Measurements from ENCODE around the gene KSR1. TPM values are rescaled to one million over a fixed set of nuclear protein-coding genes. Genes with fewer than 3 reads are reported as not detected.

Gene KSR1
- total RNA-seq, 1 donor from 2014 or later: 8.3 TPM

DNA sequence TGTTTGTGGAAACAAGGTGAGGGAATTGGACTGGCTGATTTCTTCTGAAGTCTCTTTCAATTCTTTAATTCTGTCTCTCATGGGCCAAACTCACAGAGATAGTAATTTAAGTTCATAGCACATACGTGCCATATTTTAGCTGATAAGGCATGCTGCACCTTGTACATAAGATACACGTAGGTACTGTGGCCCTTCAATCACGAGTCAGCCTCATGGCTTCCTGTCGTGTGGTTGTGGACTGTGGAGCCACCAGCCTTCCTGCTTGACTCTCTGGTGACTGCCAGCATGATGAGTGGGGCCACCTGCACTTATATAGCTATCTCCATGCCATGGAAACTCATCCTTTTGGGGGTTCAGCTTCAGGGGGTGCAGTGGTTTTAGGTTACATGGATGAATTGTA is 25.1 kb downstream of the KSR1 start:
- ATAC-seq (ENCODE audit: poor library complexity) (no peak), DNase-seq (no peak)
- intact Hi-C loops (cut with DNase I): no loop called here

GRCh38 chr17:27485125-27485524 is 28.9 kb downstream of the KSR1 start:
- intact Hi-C loops (cut with DNase I): no loop called here
- no peak for ATAC-seq (ENCODE audit: poor library complexity)
- DNase-seq: no peak

DNA sequence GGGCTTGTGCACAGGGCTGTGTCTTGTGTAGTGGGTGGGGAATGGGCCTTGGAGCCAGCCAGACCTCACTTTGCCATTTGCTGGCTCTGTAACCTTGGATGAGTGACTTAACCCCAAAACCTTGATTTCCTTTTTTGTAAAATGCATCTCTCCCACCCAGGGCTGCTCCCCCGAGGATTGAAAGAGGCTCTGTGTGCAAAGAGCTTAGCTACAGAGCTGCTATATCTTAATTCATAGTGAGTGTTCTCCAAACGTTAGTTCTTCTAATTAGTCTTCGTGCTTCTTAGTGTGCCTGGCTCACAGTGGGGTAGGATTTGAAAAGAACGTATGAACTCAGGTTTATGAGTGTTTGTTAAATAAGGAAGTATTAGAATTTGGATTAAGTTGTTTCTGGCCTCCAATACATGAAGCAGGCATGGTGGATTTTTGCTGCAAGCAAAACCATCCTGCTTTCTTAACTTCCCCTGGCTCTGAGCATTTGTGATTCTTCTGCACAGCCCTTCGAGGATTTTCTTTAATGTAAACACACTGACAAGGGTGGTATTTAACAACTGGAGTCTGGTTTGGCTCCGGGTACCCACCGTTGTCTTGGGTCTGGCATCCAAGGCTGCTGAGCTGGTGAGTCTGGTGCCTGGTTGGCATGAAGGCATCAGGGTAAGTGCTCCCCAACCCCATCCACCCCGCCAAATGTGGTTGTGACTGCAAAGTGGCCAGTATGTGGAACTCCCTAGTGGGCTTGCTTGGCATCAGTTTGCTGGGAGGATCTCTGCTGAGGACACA is 29.7 kb downstream of the KSR1 start:
- DNase-seq: no peak
- intact Hi-C loops (cut with DNase I): no loop called here
- ATAC-seq (ENCODE audit: poor library complexity): no peak

- ATAC-seq (ENCODE audit: poor library complexity) (no peak), DNase-seq (no peak)
- intact Hi-C loops (cut with DNase I): no loop called here
Measured at GRCh38 chr17:27486741-27487140, 30.5 kb downstream of the KSR1 start.

- intact Hi-C loops (cut with DNase I): no loop called here
- ATAC-seq (ENCODE audit: poor library complexity) (peak; percentile 67), DNase-seq (no peak)
Measured at GRCh38 chr17:27488231-27488630, 32.0 kb downstream of the KSR1 start.

DNA sequence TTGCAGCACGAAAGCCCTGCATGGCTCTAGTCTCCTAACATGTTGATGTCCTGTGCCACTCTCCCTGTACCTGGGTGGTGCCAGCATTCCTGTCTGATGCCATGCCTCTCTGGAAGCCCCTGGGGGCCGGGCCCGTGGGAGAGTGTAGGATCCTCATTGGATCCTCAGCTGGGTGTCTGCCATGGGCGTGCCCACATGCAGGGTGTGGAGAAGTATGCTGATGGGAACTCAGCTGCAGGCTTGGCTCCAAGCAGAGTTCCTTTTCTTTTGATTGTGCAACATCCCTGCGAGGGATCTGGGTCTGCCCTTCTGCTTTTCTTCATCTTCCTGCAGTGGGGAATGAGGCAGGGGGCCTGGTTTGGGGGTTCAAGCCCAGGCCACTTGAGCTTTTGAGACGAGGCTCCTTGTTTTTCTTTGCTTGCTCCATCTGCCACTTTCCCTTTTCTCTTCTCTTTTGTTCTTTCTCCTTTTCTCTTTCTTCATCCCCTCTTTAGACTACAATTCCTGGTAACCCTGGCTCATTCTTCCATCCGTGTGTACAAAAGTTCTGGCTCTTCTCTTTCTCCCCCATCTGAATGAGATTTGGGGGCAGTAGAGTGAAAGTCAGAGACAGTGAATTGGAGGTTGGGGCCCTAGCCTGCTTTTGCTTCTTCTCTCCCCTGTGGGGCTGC is 32.9 kb downstream of the KSR1 start:
- ATAC-seq (ENCODE audit: poor library complexity) (peak; percentile 92), DNase-seq (peak; percentile 92)
- intact Hi-C loops (cut with DNase I): no loop called here

GRCh38 chr17:27490391-27490790 is 34.1 kb downstream of the KSR1 start:
- intact Hi-C loops (cut with DNase I): no loop called here
- DNase-seq: no peak
- ATAC-seq (ENCODE audit: poor library complexity): no peak

DNA sequence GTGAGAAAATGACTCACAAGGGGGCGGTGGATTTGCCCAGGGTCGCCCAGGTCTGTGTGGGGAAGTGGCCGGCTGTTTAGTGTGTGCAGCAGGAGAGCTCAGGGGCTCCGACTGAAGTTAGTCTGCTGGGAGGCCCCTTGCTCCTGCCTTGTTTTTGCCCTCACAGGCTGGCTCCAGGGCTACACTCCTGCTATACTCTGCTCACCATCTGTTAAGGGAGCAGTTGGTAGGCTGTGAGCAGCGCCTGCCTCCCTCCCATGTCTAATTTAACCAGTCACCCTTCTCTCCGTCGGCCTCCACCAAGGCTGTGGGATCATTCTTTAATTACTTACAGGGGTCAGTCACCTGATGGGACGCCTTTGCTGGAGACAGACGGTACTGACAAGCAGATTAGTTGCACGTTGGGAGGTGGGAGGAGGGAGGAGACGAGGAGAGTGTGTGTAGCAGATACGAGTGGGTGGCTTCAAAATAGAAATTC is 35.5 kb downstream of the KSR1 start:
- intact Hi-C loops (cut with DNase I): no loop called here
- DNase-seq (no peak), ATAC-seq (ENCODE audit: poor library complexity) (no peak)

DNA sequence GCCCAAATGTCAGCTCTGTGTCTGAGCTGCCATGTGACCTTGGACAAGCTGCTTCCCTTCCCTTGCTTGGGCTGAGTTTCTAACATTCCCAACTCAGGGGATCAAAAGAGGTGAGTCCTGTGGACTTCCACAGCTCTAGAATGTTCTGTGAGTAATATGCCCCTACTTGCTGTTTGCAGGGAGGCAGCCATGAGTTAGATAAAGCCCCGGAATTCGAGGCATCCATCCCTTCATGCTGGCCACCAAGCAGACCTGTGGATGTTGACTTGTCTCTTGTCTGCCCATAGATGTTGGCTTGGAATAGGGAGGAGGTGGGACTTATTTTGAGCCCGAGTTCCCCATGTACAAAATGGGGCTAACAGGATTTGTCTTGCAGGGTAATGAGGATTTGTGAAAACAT is 36.2 kb downstream of the KSR1 start:
- intact Hi-C loops (cut with DNase I): no loop called here
- no peak for ATAC-seq (ENCODE audit: poor library complexity)
- DNase-seq: no peak

- intact Hi-C loops (cut with DNase I): no loop called here
- ATAC-seq (ENCODE audit: poor library complexity): no peak
Measured at GRCh38 chr17:27493088-27493487, 36.8 kb downstream of the KSR1 start.

GRCh38 chr17:27494192-27495091 is 38.2 kb downstream of the KSR1 start:
- intact Hi-C loops (cut with DNase I): no loop called here
- peak; percentile 83 for DNase-seq

More at GRCh38 chr17:27493088-27493487, 36.8 kb downstream of the KSR1 start:
- no peak for DNase-seq

DNA sequence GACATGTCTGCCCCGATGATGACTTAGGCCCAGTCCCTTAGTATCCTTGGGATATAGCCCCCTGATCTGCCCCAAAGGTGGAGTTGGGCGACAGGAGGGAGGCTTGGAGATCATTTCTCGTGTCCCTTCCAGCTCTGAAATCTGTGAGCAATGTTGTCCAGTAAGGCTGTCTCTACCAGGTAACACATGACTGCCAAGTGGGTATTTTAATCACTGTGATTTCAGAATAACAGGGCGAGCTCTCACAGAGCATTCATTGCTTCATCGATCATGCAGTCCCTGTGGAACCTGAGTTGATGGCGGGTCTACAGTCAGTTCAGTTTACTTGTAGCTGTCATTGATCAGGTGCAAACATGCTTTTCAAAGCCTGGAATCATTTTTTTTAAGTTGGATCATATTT is 39.2 kb downstream of the KSR1 start:
- intact Hi-C loops (cut with DNase I): no loop called here
- no peak for ATAC-seq (ENCODE audit: poor library complexity)
- DNase-seq: no peak

More at GRCh38 chr17:27494192-27495091, 38.2 kb downstream of the KSR1 start:
- ATAC-seq (ENCODE audit: poor library complexity): peak; percentile 85

DNA sequence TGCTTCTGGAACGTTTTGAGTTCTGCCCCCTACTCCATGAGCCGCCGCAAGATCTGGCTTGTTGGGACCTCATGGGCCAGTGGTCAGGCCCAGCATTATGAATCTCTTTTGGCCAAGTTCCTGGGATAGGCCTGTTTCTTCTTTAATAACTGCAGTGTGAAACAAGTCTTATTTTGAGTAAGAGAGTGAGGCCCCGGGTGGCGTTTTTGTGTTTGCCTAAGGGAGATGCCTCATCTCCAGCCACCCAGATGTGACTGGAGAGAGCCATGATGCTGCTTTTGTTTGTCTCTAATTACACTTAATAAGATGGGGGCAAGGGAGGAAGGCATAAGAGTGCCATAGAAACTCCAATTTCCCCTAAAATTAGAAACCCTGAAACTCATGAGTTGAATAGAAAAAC is 39.8 kb downstream of the KSR1 start:
- ATAC-seq (ENCODE audit: poor library complexity) (no peak), DNase-seq (no peak)
- intact Hi-C loops (cut with DNase I): no loop called here

DNA sequence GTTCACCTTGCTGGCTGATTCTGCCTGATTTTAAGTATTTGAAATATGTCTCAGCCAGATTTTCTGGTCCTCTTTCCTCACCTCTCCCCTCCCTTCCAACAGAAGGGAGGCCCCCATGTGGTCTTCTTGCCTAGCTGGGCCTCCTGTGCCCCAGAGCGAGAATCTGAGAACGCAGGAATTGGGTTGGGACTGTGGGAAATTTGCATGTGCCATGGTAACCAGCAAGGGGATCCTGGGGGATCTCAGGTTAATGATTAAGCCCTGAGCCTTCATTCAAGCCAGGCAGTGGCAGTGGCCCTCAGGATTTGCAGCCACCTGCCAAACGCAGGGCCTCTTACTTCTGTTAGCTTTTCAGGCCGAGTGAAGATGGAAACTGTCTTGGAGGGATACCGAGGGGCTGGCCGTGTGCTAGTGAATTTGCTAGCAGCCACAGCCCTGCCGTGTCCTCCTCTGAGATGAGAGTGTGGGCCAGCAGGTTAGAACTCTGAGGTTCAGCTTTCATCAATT is 40.2 kb downstream of the KSR1 start:
- intact Hi-C loops (cut with DNase I): no loop called here
- no peak for ATAC-seq (ENCODE audit: poor library complexity)
- no peak for DNase-seq

DNA sequence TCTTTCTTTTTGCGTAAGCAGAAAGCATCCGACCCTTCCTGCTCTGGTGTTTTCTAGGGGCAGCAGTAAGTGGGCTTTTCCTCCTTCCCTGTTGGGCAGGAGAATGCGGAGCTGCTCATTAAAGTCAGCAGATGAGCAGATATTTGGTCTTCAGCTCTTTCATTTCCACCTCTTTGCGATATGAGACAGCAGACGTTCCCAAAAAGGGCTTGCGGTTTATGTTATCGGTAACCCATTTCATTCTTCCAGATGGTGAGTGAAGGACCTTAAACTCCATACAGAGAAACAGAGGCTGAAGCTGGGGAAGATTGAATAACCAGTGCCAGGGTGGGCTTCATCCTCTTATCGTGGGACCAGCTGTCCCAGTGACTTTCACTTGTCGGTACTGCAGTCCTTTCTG is 40.7 kb downstream of the KSR1 start:
- intact Hi-C loops (cut with DNase I): no loop called here

DNA sequence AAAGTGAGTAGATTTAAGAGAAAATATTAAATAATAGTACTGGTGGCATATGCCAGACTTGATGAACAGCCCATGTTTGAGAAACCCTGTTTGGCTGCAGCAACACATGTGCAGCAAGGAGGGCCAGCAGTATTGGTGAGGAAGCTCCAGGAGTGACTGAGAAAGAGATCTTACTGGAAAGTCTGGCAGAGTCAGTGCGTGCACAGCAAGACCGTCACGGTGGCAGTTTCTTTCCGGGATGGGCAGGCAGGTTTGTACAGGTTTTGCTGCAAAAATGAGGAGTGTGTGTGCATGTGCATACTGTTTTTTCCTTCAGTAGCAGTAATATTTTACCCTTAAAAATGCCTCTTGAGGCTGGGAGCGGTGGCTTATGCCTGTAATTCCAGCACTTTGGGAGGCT is 41.4 kb downstream of the KSR1 start:
- ATAC-seq (ENCODE audit: poor library complexity) (no peak), DNase-seq (no peak)
- intact Hi-C loops (cut with DNase I): no loop called here

More for the DNA sequence above, 40.7 kb downstream of the KSR1 start:
- ATAC-seq (ENCODE audit: poor library complexity) (no peak), DNase-seq (no peak)

DNA sequence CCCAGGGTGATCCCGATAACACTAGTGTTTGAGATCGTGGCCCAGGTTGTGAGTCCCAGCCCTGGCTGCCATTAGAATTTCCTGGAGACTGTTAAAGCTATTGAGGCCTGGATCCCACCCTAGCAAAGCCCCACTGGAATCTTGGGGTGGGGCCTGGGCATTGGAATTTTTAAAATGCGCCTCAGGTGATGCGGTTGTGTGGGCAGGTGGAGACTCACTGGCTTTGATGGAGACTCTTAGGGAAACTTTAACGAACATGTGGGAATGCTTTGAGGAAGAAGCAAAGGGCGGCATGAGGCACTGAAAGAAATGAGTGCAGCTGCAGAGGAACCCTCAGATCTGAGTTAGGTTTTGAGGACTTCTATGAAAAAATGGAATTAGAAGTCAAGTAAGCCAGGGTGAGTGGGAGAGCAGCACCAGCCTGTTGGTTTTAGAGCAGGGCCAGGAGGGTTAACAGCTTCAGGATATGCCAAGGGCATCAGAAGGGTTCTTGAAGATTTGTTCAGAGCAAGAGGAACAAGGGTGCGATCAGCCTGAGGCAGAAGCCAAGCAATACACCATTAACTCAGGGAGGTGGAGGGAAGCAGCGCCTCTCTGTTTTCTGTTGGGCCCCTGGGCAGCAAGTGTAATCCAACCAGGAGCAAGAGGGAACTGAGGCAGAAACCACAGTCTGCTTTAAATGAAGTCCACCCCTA is 42.5 kb downstream of the KSR1 start:
- intact Hi-C loops (cut with DNase I): no loop called here
- ATAC-seq (ENCODE audit: poor library complexity): no peak
- no peak for DNase-seq

- no peak for DNase-seq
Measured at GRCh38 chr17:27499451-27500265, 43.4 kb downstream of the KSR1 start.

More at GRCh38 chr17:27499451-27500265, 43.4 kb downstream of the KSR1 start:
- intact Hi-C loops (cut with DNase I): no loop called here
- ATAC-seq (ENCODE audit: poor library complexity): no peak

Data from Right ventricle myocardium superior (tissue), 1 donor.